ENCODE measurements around the gene MSX1. TPM values are rescaled to one million over a fixed set of nuclear protein-coding genes. Genes with fewer than 3 reads are reported as not detected.

The MSX1 gene
- total RNA-seq, 1 donor from 2014 or later: not detected

GRCh38 chr4:4823621-4824162, 35.8 kb upstream of the MSX1 start:
- Mint-ChIP-seq H3K27ac (peak overlapping the region; percentile 29), H3K4me3 (no peak overlapping the region), H3K9me3 (peaks cover 13% of the 10 kb centered on the region), H3K36me3 (peaks cover 4% of the 10 kb centered on the region), H3K4me1 (peaks cover 44% of the 10 kb centered on the region), H3K27me3 (ENCODE audit: insufficient read depth, low read depth) (peaks cover 21% of the 10 kb centered on the region)
- no peak overlapping the region for H3K9ac ChIP-seq
- H3K9me3 ChIP-seq (ENCODE audit: low read depth): no peaks in the 10 kb centered on the region
- no peak overlapping the region for H3K4me2 ChIP-seq
- H4K20me1 ChIP-seq (ENCODE audit: low read depth): no peaks in the 10 kb centered on the region
- no peak overlapping the region for H2AFZ ChIP-seq (replicated peaks)
- no peak overlapping the region for H3K27ac ChIP-seq
- H3K4me3 ChIP-seq: no peak overlapping the region
- no peaks in the 10 kb centered on the region for H3F3A ChIP-seq (ENCODE audit: low read depth)
- no peaks in the 10 kb centered on the region for H3K4me1 ChIP-seq
- peaks cover 24% of the 10 kb centered on the region for H3K27me3 ChIP-seq
- H3K36me3 ChIP-seq: no peaks in the 10 kb centered on the region
- TF ChIP-seq, protein P1, sequence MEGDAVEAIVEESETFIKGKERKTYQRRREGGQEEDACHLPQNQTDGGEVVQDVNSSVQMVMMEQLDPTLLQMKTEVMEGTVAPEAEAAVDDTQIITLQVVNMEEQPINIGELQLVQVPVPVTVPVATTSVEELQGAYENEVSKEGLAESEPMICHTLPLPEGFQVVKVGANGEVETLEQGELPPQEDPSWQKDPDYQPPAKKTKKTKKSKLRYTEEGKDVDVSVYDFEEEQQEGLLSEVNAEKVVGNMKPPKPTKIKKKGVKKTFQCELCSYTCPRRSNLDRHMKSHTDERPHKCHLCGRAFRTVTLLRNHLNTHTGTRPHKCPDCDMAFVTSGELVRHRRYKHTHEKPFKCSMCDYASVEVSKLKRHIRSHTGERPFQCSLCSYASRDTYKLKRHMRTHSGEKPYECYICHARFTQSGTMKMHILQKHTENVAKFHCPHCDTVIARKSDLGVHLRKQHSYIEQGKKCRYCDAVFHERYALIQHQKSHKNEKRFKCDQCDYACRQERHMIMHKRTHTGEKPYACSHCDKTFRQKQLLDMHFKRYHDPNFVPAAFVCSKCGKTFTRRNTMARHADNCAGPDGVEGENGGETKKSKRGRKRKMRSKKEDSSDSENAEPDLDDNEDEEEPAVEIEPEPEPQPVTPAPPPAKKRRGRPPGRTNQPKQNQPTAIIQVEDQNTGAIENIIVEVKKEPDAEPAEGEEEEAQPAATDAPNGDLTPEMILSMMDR (IDR thresholded peaks at IDR 0.05): no peak
- TF ChIP-seq EZH2phosphoT487 (IDR thresholded peaks at IDR 0.05) (no peak), EZH2 (IDR thresholded peaks at IDR 0.05) (no peak)
- DNase-seq (ENCODE audit: low spot score): no peak
- H3K79me2 ChIP-seq (ENCODE audit: low read depth): no peaks in the 10 kb centered on the region

DNA sequence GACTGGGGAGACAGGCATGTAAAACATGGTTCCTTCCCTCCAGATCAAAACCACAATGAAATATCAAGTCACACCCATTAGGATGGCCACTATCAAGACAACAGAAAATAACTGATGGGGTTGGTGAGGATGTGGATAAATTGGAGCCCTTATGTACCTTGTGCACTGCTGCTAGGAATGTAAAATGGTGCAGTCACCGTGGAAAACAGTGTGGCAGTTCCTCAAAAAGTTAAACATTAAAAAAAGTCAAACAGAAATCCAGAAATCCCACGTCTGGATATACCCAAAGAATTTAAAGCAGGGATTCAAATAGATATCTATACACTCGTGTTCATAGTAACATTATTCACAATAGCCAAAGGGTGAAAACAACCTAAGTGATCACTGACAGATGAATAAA, 35.2 kb upstream of the MSX1 start:
- TF ChIP-seq EZH2 (IDR thresholded peaks at IDR 0.05) (no peak), EZH2phosphoT487 (IDR thresholded peaks at IDR 0.05) (no peak)
- Histone ChIP-seq H3K36me3 (no peaks in the 10 kb centered on the region), H3K27ac (no peak overlapping the region), H3K9ac (no peak overlapping the region), H4K20me1 (ENCODE audit: low read depth) (no peaks in the 10 kb centered on the region), H3F3A (ENCODE audit: low read depth) (no peaks in the 10 kb centered on the region), H3K79me2 (ENCODE audit: low read depth) (no peaks in the 10 kb centered on the region), H3K27me3 (peaks cover 24% of the 10 kb centered on the region), H3K4me3 (no peak overlapping the region), H3K4me2 (no peak overlapping the region), H3K4me1 (no peaks in the 10 kb centered on the region), H3K9me3 (ENCODE audit: low read depth) (no peaks in the 10 kb centered on the region), H2AFZ (replicated peaks) (no peak overlapping the region)
- H3K4me1 Mint-ChIP-seq: peaks cover 38% of the 10 kb centered on the region
- H3K27me3 Mint-ChIP-seq (ENCODE audit: insufficient read depth, low read depth): peaks cover 20% of the 10 kb centered on the region
- H3K36me3 Mint-ChIP-seq: peaks cover 4% of the 10 kb centered on the region
- H3K4me3 Mint-ChIP-seq: no peak overlapping the region
- H3K27ac Mint-ChIP-seq: no peak overlapping the region
- H3K9me3 Mint-ChIP-seq: peaks cover 13% of the 10 kb centered on the region
- no peak for DNase-seq (ENCODE audit: low spot score)

GRCh38 chr4:4825431-4825830, 34.0 kb upstream of the MSX1 start:
- Histone ChIP-seq H3F3A (ENCODE audit: low read depth) (no peaks in the 10 kb centered on the region), H3K4me2 (no peak overlapping the region), H3K27me3 (peaks cover 29% of the 10 kb centered on the region), H3K4me1 (no peaks in the 10 kb centered on the region), H3K36me3 (no peaks in the 10 kb centered on the region), H3K4me3 (no peak overlapping the region), H3K9ac (no peak overlapping the region), H2AFZ (replicated peaks) (no peak overlapping the region), H3K9me3 (ENCODE audit: low read depth) (no peaks in the 10 kb centered on the region), H3K79me2 (ENCODE audit: low read depth) (no peaks in the 10 kb centered on the region), H3K27ac (no peak overlapping the region), H4K20me1 (ENCODE audit: low read depth) (no peaks in the 10 kb centered on the region)
- Mint-ChIP-seq H3K9me3 (peaks cover 13% of the 10 kb centered on the region), H3K4me1 (peaks cover 26% of the 10 kb centered on the region), H3K27ac (no peak overlapping the region), H3K4me3 (no peak overlapping the region), H3K36me3 (peaks cover 4% of the 10 kb centered on the region), H3K27me3 (ENCODE audit: insufficient read depth, low read depth) (peaks cover 15% of the 10 kb centered on the region)
- TF ChIP-seq EZH2phosphoT487 (IDR thresholded peaks at IDR 0.05) (no peak), EZH2 (IDR thresholded peaks at IDR 0.05) (no peak)
- TF ChIP-seq, protein P1 (IDR thresholded peaks at IDR 0.05): no peak
- DNase-seq (ENCODE audit: low spot score): no peak

DNA sequence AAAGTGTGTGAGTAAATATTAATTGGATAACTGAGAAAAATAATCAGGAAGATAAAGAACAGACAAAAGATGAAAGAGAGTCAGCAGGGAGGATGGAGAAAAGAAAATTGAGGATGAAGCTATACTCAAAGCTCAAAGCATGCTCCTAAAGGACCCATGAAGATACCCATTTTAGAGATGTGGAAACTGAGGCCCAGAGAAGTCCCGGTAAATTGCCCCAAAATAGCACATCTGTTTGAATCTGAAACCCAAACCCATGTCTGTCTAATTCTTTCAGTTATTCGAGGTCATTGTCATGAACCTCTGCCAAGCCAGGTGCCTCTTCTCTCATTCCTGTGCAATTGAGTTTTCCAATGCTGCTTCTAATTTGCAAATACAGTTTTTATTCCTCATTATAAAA, 29.6 kb upstream of the MSX1 start:
- peaks cover 21% of the 10 kb centered on the region for H3K27me3 Mint-ChIP-seq (ENCODE audit: insufficient read depth, low read depth)
- Histone ChIP-seq H3K79me2 (ENCODE audit: low read depth) (no peaks in the 10 kb centered on the region), H3F3A (ENCODE audit: low read depth) (no peaks in the 10 kb centered on the region), H3K27me3 (peaks cover 30% of the 10 kb centered on the region), H4K20me1 (ENCODE audit: low read depth) (no peaks in the 10 kb centered on the region), H3K36me3 (no peaks in the 10 kb centered on the region), H3K9ac (no peak overlapping the region), H3K4me1 (no peaks in the 10 kb centered on the region), H3K4me2 (no peak overlapping the region), H3K9me3 (ENCODE audit: low read depth) (no peaks in the 10 kb centered on the region), H3K27ac (no peak overlapping the region), H3K4me3 (no peak overlapping the region), H2AFZ (replicated peaks) (no peak overlapping the region)
- no peak for DNase-seq (ENCODE audit: low spot score)
- TF ChIP-seq EZH2phosphoT487 (IDR thresholded peaks at IDR 0.05) (no peak), EZH2 (IDR thresholded peaks at IDR 0.05) (no peak)
- TF ChIP-seq, protein P1 (IDR thresholded peaks at IDR 0.05): no peak
- no peak overlapping the region for H3K27ac Mint-ChIP-seq
- H3K4me3 Mint-ChIP-seq: no peak overlapping the region
- peaks cover 13% of the 10 kb centered on the region for H3K4me1 Mint-ChIP-seq
- no peaks in the 10 kb centered on the region for H3K36me3 Mint-ChIP-seq
- no peaks in the 10 kb centered on the region for H3K9me3 Mint-ChIP-seq

All from neural progenitor cell (in vitro differentiated cells).